ENCODE results near the gene HVCN1. TPM values are rescaled to one million over a fixed set of nuclear protein-coding genes. Genes with fewer than 3 reads are reported as not detected.
"Not testable (repeated sequence)": the region's sequence is repeated elsewhere in the genome, so short reads cannot be mapped to it uniquely, and the experiment has no call there.

Gene HVCN1
- total RNA-seq, 1 experiment from 2014 or later: 3.4 TPM

- Histone ChIP-seq H3K4me2 (no peak overlapping the region), H3F3A (ENCODE audit: insufficient read depth, low read depth) (0 out of 2 replicates have a peak, but pooled peaks cover under 1% of the 10 kb centered on the region), H3K27ac (no peak overlapping the region), H3K9me3 (ENCODE audit: insufficient read depth, low read depth) (no peaks in the 10 kb centered on the region), H3K9me2 (ENCODE audit: insufficient read depth) (no peaks in the 10 kb centered on the region), H3K27me3 (ENCODE audit: insufficient read depth, low read depth) (no peaks in the 10 kb centered on the region), H4K20me1 (ENCODE audit: insufficient read depth) (no peaks in the 10 kb centered on the region), H2AFZ (no peak overlapping the region), H3K36me3 (ENCODE audit: low read depth) (no peaks in the 10 kb centered on the region), H3K4me3 (no peak overlapping the region), H3K79me2 (ENCODE audit: low read depth) (no peaks in the 10 kb centered on the region), H3K4me1 (replicated peaks; ENCODE audit: insufficient read depth) (no peaks in the 10 kb centered on the region)
- intact Hi-C loops (cut with micrococcal nuclease; ENCODE audit: unreplicated experiment): no loop called here
- BruUV-seq (replicated peaks): no TSS peak
- DNase-seq: no peak
- ChIA-PET CTCF (no interaction called here), POLR2A (ENCODE audit: unreplicated experiment) (no interaction called here)
- TF ChIP-seq EZH2 (IDR thresholded peaks at IDR 0.05; ENCODE audit: low read depth): no peak
- TF ChIP-seq, protein P1, sequence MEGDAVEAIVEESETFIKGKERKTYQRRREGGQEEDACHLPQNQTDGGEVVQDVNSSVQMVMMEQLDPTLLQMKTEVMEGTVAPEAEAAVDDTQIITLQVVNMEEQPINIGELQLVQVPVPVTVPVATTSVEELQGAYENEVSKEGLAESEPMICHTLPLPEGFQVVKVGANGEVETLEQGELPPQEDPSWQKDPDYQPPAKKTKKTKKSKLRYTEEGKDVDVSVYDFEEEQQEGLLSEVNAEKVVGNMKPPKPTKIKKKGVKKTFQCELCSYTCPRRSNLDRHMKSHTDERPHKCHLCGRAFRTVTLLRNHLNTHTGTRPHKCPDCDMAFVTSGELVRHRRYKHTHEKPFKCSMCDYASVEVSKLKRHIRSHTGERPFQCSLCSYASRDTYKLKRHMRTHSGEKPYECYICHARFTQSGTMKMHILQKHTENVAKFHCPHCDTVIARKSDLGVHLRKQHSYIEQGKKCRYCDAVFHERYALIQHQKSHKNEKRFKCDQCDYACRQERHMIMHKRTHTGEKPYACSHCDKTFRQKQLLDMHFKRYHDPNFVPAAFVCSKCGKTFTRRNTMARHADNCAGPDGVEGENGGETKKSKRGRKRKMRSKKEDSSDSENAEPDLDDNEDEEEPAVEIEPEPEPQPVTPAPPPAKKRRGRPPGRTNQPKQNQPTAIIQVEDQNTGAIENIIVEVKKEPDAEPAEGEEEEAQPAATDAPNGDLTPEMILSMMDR (conservative IDR thresholded peaks at IDR 0.05): no peak
Measured at GRCh38 chr12:110657747-110658146, 31.2 kb downstream of the HVCN1 start.

DNA sequence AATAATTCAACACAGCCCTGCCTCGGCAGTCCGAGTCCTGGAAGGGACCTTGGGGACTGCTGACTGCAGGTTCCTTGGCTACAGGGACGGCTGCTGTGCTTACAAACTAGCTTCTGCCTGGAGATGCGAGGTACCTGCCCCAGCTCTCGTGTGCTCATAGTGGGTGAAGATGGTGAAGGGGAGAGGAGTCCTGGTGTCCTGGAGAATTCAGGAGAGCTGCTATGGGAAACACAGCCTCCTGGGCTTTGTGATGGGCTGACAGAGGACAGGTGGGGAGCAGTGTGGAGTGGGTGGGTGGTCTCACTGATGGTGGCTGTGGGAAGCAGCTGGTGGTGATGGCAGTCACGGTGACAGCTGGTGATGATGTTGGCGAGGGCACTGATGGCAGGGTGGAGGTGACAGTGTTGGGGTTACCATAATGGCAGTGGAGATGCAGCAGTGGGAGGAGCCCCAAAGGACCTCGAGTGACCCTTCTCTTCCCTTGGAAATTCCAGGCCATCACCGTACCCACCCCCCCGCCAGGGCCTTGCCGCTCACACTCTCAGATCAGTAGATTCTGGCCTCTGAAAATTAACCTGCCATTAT lies 32.8 kb downstream of the HVCN1 start:
- no TSS peak for BruUV-seq (replicated peaks)
- POLR2A ChIA-PET (ENCODE audit: unreplicated experiment): no interaction called here
- intact Hi-C loops (cut with micrococcal nuclease; ENCODE audit: unreplicated experiment): no loop called here
- Histone ChIP-seq H3K27me3 (ENCODE audit: insufficient read depth, low read depth) (no peaks in the 10 kb centered on the region), H3K79me2 (ENCODE audit: low read depth) (no peaks in the 10 kb centered on the region), H3F3A (ENCODE audit: insufficient read depth, low read depth) (0 out of 2 replicates have a peak, but pooled peaks cover 3% of the 10 kb centered on the region), H3K4me1 (replicated peaks; ENCODE audit: insufficient read depth) (no peaks in the 10 kb centered on the region), H3K4me2 (no peak overlapping the region), H3K9me2 (ENCODE audit: insufficient read depth) (no peaks in the 10 kb centered on the region), H3K36me3 (ENCODE audit: low read depth) (no peaks in the 10 kb centered on the region), H4K20me1 (ENCODE audit: insufficient read depth) (no peaks in the 10 kb centered on the region), H3K9me3 (ENCODE audit: insufficient read depth, low read depth) (no peaks in the 10 kb centered on the region), H3K27ac (no peak overlapping the region), H3K4me3 (no peak overlapping the region), H2AFZ (no peak overlapping the region)
- CTCF ChIA-PET: no interaction called here
- no peak for DNase-seq
- TF ChIP-seq, protein P1 (conservative IDR thresholded peaks at IDR 0.05): no peak
- no peak for TF ChIP-seq EZH2 (IDR thresholded peaks at IDR 0.05; ENCODE audit: low read depth)

DNA sequence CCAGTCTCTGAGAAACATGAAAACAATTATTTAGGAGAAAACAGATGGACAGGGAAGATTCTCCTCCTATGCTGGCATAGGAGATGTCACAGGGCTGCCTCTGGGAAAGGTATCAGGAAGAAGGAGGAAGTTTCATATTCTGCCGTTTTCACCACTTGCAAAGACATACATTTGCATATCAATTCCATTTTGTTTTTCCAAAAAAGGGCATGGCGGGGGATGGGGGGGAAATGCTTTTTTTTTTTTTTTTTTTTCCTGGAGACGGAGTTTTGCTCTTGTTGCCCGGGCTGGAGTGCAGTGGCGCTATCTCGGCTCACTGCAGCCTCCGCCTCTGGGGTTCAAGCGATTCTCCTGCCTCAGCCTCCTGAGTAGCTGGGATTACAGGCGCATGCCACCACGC lies 34.7 kb downstream of the HVCN1 start:
- H3K4me1 ChIP-seq (replicated peaks; ENCODE audit: insufficient read depth); H3K27ac ChIP-seq; H3K79me2 ChIP-seq (ENCODE audit: low read depth); H3K4me3 ChIP-seq; H3F3A ChIP-seq (ENCODE audit: insufficient read depth, low read depth); intact Hi-C loops (cut with micrococcal nuclease; ENCODE audit: unreplicated experiment); H3K27me3 ChIP-seq (ENCODE audit: insufficient read depth, low read depth); BruUV-seq (replicated peaks); H3K9me3 ChIP-seq (ENCODE audit: insufficient read depth, low read depth); H4K20me1 ChIP-seq (ENCODE audit: insufficient read depth); POLR2A ChIA-PET (ENCODE audit: unreplicated experiment); H3K4me2 ChIP-seq; H3K9me2 ChIP-seq (ENCODE audit: insufficient read depth); H3K36me3 ChIP-seq (ENCODE audit: low read depth); H2AFZ ChIP-seq; DNase-seq: not testable (repeated sequence)
- CTCF ChIA-PET: interaction anchor here (0.7 kb wide), 1 partner anchor 35 kb away, joined by 10 read pairs; no protein-coding TSS in a partner anchor

- intact Hi-C loops (cut with micrococcal nuclease; ENCODE audit: unreplicated experiment): no loop called here
- no peaks in the 10 kb centered on the region for H3K4me1 ChIP-seq (replicated peaks; ENCODE audit: insufficient read depth)
- H3K4me3 ChIP-seq: no peak overlapping the region
- BruUV-seq (replicated peaks): no TSS peak
- no peaks in the 10 kb centered on the region for H3K9me2 ChIP-seq (ENCODE audit: insufficient read depth)
- H4K20me1 ChIP-seq (ENCODE audit: insufficient read depth): no peaks in the 10 kb centered on the region
- CTCF ChIA-PET: no interaction called here
- H3K27me3 ChIP-seq (ENCODE audit: insufficient read depth, low read depth): no peaks in the 10 kb centered on the region
- H3K4me2 ChIP-seq: no peak overlapping the region
- H2AFZ ChIP-seq: no peak overlapping the region
- H3K9me3 ChIP-seq (ENCODE audit: insufficient read depth, low read depth): no peaks in the 10 kb centered on the region
- H3K27ac ChIP-seq: no peak overlapping the region
- TF ChIP-seq, protein P1 (conservative IDR thresholded peaks at IDR 0.05): no peak
- H3F3A ChIP-seq (ENCODE audit: insufficient read depth, low read depth): 0 out of 2 replicates have a peak, but pooled peaks cover 3% of the 10 kb centered on the region
- H3K36me3 ChIP-seq (ENCODE audit: low read depth): 0 out of 2 replicates have a peak, but pooled peaks cover 3% of the 10 kb centered on the region
- no peaks in the 10 kb centered on the region for H3K79me2 ChIP-seq (ENCODE audit: low read depth)
- POLR2A ChIA-PET (ENCODE audit: unreplicated experiment): no interaction called here
- DNase-seq: no peak
Measured at GRCh38 chr12:110649341-110649847, 39.5 kb downstream of the HVCN1 start.

All from PC-9 (cell line).